IPS-NIHi7 (cell line): ENCODE data around the gene GOLGA3.
"Not testable (repeated sequence)": the region's sequence is repeated elsewhere in the genome, so short reads cannot be mapped to it uniquely, and the experiment has no call there.

Source experiments
- DNase-seq: peaks from one replicate; pipeline ENCODE4 v3.0.0; 2012; ENCODE audit warnings: mixed read lengths; ENCODE audit errors: extremely low spot score

GOLGA3 gene

GRCh38 chr12:132828706-132829534 is at the start of gene GOLGA3:
Gene GOLGA3 (minus strand): TSS chr12:132828869. CDS start chr12:132822128, 6,741 bp downstream.
- peak; percentile 100 for DNase-seq

- not testable (repeated sequence) for DNase-seq
Observed at GRCh38 chr12:132874620-132875019, 46.0 kb upstream of the GOLGA3 start.

- no peak for DNase-seq
Observed at GRCh38 chr12:132874175-132874574, 45.5 kb upstream of the GOLGA3 start.

- no peak for DNase-seq
Observed at GRCh38 chr12:132873724-132874123, 45.1 kb upstream of the GOLGA3 start.

GRCh38 chr12:132872975-132873421 is 44.3 kb upstream of the GOLGA3 start:
- DNase-seq = no peak

- DNase-seq = no peak
Observed at GRCh38 chr12:132872073-132872855, 43.6 kb upstream of the GOLGA3 start.

- no peak for DNase-seq
Observed at GRCh38 chr12:132869551-132869950, 40.9 kb upstream of the GOLGA3 start.

GRCh38 chr12:132866251-132866828 is 37.7 kb upstream of the GOLGA3 start:
- no peak for DNase-seq

GRCh38 chr12:132861558-132861957 is 32.9 kb upstream of the GOLGA3 start:
- no peak for DNase-seq

- no peak for DNase-seq
Observed at GRCh38 chr12:132858718-132859266, 30.1 kb upstream of the GOLGA3 start.

GRCh38 chr12:132857019-132857418 is 28.4 kb upstream of the GOLGA3 start:
- DNase-seq = not testable (repeated sequence)

GRCh38 chr12:132856581-132856980 is 27.9 kb upstream of the GOLGA3 start:
- DNase-seq = no peak

- not testable (repeated sequence) for DNase-seq
Observed at GRCh38 chr12:132855211-132855610, 26.5 kb upstream of the GOLGA3 start.

GRCh38 chr12:132853285-132854092 is 24.8 kb upstream of the GOLGA3 start:
- DNase-seq = no peak

GRCh38 chr12:132852496-132852895 is 23.8 kb upstream of the GOLGA3 start:
- DNase-seq = no peak

- DNase-seq = no peak
Observed at GRCh38 chr12:132851465-132851864, 22.8 kb upstream of the GOLGA3 start.

GRCh38 chr12:132850291-132850690 is 21.6 kb upstream of the GOLGA3 start:
- DNase-seq = no peak

GRCh38 chr12:132848521-132848920 is 19.9 kb upstream of the GOLGA3 start:
- no peak for DNase-seq

- DNase-seq = peak; percentile 77
Observed at GRCh38 chr12:132847363-132848356, 19.0 kb upstream of the GOLGA3 start.

- DNase-seq = not testable (repeated sequence)
Observed at GRCh38 chr12:132844681-132845080, 16.0 kb upstream of the GOLGA3 start.
